VCaP (cell line): Measurements from ENCODE around the gene CALU.
A peak's percentile ranks its signal among the peaks of the same experiment; 100 is the strongest.

Experiments
- H3K27ac ChIP-seq: fragments of 450-650 bp; 2 replicates; pipeline ENCODE4 v1.5.1; 2017
- TF ChIP-seq, protein P1 (sequence below): fragments of 450-650 bp; conservative IDR thresholded peaks from 2 replicates; pipeline ENCODE4 v1.5.1; 2017; ENCODE audit warnings: mild to moderate bottlenecking, moderate library complexity

CALU gene

DNA sequence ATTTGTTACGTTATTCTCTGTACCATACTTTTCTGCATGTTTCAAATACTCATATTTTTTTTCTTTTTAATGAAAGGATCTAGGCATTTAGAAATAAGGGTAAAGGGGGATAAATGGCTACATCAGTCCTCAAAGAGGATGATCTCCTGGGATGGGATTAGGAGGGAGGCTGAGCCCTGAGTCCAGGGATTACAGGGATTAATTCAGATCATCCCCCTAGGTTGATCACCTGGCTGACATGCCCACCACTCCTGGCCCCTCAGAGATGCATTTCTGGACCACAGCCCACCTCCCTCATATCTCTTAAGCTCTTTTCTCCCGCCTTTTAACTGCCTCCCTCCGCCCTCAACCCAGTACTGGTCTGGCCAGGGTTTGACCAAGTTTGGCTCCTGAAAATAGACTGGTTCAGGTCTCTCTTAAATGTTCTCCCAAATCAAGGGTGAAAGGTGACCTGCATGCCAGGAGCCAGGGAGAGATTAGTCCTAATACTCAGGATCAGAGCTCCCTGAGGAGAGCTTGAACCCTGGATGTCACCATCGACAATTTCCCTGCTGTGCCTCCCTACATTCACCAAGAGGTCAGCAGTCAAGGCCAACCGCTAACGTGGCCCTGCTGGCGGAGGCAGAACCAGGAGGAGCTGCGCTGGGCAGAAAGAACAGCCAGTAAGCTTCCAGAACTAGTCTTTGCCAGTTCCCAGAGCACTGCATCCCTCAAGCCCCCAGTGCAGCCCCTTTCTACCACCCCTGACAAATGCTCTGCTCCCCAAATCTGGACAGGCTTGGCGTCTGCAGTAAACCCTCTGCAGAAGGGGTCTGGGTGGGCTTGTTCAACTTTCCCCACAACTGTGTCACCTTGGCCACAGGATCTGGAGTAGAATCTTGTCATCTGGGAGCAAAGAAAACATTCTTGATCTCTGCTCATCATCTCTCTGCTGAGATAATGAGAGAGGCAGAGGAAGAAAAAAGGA, 49.6 kb downstream of the CALU start:
- H3K27ac ChIP-seq = no peak overlapping the region
- TF ChIP-seq, protein P1, sequence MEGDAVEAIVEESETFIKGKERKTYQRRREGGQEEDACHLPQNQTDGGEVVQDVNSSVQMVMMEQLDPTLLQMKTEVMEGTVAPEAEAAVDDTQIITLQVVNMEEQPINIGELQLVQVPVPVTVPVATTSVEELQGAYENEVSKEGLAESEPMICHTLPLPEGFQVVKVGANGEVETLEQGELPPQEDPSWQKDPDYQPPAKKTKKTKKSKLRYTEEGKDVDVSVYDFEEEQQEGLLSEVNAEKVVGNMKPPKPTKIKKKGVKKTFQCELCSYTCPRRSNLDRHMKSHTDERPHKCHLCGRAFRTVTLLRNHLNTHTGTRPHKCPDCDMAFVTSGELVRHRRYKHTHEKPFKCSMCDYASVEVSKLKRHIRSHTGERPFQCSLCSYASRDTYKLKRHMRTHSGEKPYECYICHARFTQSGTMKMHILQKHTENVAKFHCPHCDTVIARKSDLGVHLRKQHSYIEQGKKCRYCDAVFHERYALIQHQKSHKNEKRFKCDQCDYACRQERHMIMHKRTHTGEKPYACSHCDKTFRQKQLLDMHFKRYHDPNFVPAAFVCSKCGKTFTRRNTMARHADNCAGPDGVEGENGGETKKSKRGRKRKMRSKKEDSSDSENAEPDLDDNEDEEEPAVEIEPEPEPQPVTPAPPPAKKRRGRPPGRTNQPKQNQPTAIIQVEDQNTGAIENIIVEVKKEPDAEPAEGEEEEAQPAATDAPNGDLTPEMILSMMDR = no peak

DNA sequence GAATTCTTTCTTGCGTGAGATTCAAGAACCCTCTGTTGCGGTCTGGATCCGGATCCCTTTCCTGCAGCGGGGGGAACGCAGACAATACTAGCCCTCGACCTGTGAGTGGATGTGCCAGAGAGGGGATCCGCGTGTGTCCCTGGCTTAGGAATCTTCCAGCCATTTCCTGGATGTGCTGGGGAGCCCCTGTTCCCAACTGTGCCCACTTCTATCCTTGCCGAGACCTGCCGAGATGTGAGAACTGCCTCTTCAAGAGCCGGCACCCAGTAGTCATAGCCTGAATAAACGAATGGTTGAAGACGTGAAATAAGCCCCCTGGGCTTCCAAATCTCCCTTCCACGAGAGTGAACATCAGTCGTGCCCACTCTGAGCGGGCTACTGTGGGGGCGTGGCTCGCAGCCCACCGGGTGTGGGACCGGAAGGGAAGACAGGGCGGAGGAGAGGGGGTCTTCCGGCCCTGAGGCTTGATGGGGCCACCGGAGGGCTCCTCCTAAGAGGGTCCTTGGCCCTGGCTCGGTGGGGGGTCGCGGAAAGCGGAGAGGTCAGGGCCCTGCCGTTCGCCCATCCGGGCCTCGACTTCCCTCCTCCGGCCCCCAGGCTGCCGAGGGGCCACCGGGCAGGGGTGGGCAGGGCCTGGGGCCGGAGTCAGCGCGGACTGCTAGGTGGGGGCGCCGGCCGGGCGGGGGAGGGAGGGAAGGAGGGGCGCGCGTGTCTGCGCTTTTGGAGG, 51.3 kb downstream of the CALU start:
- TF ChIP-seq, protein P1 = no peak
- H3K27ac ChIP-seq = peak overlapping the region; percentile 61; the same call in 1 of the 2 replicates

DNA sequence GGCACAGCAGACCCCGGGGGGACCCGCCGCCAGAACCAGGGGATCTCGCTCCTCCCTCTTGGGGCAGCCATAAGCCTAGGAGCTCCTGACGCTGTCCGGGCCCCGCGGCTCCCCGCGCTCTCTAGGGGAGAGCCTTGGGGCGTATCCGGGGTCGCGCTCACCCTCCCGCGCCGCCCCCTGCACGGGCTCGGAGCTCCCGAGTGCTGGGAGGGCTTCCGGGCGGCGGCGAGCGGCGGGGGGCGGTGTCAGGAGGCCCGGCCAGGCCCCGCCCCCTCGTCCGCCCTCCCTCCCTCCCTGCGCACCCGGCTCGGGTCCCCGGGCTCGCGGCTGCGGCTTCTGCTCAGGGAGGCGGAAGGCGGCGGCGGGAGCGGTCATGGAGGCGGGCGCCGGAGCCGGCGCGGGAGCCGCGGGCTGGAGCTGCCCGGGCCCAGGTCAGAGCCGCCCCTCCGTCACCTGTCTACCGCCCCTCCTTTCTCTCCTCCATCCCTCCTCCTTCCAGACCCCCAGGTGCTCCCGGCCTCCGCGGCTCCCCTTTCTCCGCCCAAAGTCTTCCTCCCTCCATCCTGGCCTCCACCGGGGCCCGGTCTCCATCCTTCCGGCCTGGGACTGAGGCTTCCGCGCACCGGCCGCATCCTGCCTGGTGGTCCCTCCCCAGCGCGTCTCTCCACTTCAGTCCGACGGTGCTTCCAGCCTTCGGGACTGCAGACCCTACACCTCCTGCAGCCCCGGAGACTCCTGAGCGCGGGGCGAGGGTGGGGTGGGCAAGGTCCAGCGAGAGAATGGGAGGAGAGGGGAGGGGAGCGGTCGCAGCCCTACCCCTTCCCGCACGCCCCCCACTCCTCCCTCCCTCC, 52.2 kb downstream of the CALU start, which contains the start of gene CCDC136:
Gene CCDC136 (plus strand): TSS at position 848 of the 851 bp plus-strand sequence. CDS start 444 bp downstream, outside the sequence.
- H3K27ac ChIP-seq = peak within 1 kb of the TSS; percentile 61; the same call in 1 of the 2 replicates
- TF ChIP-seq, protein P1 = no peak

DNA sequence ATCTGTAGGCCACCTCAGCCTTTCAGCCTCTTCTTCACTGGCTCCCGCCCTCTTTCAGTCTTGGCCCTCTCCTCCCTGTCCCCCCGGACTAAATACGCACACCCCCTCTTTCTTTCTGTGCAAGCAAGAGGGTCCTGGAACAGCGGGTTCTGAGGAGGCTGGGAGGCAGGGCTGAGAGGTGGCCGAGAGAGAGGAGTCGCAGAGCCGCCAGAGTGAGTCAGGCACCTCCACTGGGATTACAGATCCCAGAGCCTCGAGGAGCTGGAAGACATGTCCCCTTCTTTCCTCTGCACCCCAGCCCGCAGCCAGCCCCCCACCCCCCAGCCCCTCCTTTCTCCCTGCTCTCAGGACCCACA, 52.8 kb downstream of the CALU start:
- TF ChIP-seq, protein P1 = no peak
- H3K27ac ChIP-seq = peak overlapping the region; percentile 61; the same call in 1 of the 2 replicates

DNA sequence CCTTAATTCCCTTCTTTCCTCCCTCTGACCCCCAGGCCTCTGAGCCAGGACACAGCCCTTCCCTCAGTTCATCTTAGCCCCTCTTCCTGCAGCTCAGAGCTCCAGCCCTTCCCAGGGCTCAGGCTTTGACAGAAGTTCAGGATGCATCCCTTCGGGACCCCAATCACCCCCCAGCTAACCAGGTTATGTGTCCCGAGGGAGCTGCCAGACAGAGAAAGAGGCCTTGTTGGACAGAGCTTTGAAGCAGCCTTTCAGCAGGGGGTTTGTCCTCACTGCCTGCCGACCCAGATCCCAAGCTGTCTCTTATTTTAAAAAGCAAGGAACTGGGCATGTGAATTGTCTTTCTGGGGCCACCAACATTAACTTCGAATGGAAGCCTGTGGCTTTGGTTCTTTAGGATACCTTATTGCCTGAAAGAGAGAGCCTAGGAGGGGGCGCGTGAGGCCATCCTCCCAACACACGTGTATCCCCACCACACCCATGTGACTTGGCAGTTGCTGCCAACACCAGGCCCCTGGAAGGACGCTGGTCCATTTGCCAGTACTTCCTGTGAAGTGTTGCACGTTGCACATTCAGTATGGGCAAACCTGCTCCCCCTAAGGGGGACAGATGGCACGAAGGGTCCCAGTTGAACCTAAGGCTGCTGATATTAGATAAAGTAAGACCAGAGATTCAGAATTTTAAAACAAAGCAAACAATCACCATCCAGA, 53.5 kb downstream of the CALU start:
- H3K27ac ChIP-seq = no peak overlapping the region; the same call in 1 of the 2 replicates
- TF ChIP-seq, protein P1 = no peak

DNA sequence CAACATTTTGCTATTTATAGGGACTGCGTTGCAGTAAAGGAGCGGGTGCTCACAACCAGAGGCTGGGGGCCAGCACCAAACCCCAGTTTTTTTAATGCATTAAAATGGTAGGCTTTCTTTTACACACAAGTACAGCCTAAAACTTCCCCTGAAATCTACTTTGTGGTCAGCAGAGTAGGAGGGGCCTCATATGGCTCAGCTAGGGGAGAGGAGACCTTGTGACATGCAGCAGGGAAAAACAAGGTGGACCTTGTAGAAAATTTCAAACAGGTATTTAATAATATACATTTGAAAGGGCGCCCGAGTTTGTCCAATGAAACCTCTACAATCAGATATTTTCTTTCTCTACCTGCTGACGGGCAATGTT, 54.0 kb downstream of the CALU start:
- TF ChIP-seq, protein P1 = no peak
- no peak overlapping the region for H3K27ac ChIP-seq
